ENCODE measurements around the gene GATAD1. TPM values are rescaled to one million over a fixed set of nuclear protein-coding genes. Genes with fewer than 3 reads are reported as not detected.

Gene GATAD1
- total and polyA plus RNA-seq, 2 experiments from 2014 or later, result 10.0 to 20.1 TPM

DNA sequence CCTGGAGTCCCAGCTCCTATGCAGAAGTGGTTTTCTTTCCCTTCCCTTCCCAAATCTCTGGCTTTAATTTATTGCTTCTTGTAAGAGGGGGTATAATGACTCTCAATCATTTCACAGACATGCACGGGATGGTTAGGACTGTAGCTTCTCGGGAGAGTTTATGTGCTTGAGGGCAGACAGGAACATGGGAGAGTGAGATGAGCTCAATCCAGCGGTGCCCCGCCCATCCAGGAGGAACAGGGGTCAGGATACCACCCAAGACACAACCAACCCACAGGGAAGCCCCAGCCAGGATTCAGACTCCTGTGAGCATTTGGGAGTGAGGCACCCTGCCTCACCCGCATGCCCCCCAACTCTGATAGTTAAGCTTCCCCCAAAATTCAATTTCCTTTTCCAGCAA is 33.7 kb upstream of the GATAD1 start:
- peaks cover 14% of the 10 kb centered on the region for H3K27me3 ChIP-seq (replicated peaks; ENCODE audit: insufficient read depth)
- no peaks in the 10 kb centered on the region for H3K9me2 ChIP-seq (ENCODE audit: insufficient read depth)
- DNase-seq, result no peak
- H3K4me1 ChIP-seq (ENCODE audit: insufficient read depth), result no peaks in the 10 kb centered on the region
- no peaks in the 10 kb centered on the region for H3K9me3 ChIP-seq (ENCODE audit: low read depth)
- TF ChIP-seq EZH2 (IDR thresholded peaks at IDR 0.05; ENCODE audit: insufficient read depth, poor library complexity, severe bottlenecking) (no peak), EZH2phosphoT487 (IDR thresholded peaks at IDR 0.05; ENCODE audit: insufficient read depth, low read depth) (no peak)
- H3K4me3 ChIP-seq, result no peak overlapping the region
- H4K20me1 ChIP-seq (ENCODE audit: insufficient read depth), result no peaks in the 10 kb centered on the region
- H2AFZ ChIP-seq, result no peak overlapping the region
- no peaks in the 10 kb centered on the region for H3K36me3 ChIP-seq (ENCODE audit: low read depth)
- no peaks in the 10 kb centered on the region for H3K79me2 ChIP-seq (ENCODE audit: insufficient read depth)
- in situ Hi-C loops (cut with MboI), result no loop called here
- H3F3A ChIP-seq (ENCODE audit: insufficient read depth), result no peaks in the 10 kb centered on the region
- WGBS, 2 experiments (ENCODE audit: low coverage in 1 of 2, low lambda C conversion rate in 2 of 2, missing lambda C conversion rate in 2 of 2), result 41 to 44% methylated on average over 5 of the region's 5 CpGs
- H3K9ac ChIP-seq, result no peak overlapping the region
- H3K27ac ChIP-seq, result no peak overlapping the region
- H3K4me2 ChIP-seq (ENCODE audit: unreplicated experiment), result no peak overlapping the region

DNA sequence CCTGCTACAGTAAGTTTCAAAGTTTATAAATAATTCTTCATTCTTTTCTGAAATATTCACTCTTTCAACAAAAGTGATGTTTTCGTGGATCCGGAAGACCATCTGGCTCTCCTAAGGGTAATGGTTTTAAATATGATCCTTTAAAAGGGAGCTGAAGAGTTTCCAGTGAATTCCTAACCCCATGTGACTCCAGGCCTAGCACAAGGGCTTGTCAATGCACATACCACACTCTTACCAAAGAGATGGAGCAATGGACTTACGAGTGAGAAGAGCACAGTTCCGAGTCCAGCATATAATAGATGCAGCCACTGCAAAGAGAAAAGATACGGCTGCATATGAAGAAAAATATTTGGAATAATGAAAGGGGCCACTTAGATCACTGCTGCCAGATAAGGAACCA is 32.1 kb upstream of the GATAD1 start:
- WGBS, 2 experiments (ENCODE audit: low coverage in 1 of 2, low lambda C conversion rate in 2 of 2, missing lambda C conversion rate in 2 of 2), result 83 to 84% methylated on average over 5 of the region's 5 CpGs
- TF ChIP-seq EZH2 (IDR thresholded peaks at IDR 0.05; ENCODE audit: insufficient read depth, poor library complexity, severe bottlenecking) (no peak), EZH2phosphoT487 (IDR thresholded peaks at IDR 0.05; ENCODE audit: insufficient read depth, low read depth) (no peak)
- no peak for DNase-seq
- no peak overlapping the region for H2AFZ ChIP-seq
- H3K4me2 ChIP-seq (ENCODE audit: unreplicated experiment), result no peak overlapping the region
- H3K79me2 ChIP-seq (ENCODE audit: insufficient read depth), result no peaks in the 10 kb centered on the region
- no peaks in the 10 kb centered on the region for H4K20me1 ChIP-seq (ENCODE audit: insufficient read depth)
- H3K27ac ChIP-seq, result no peak overlapping the region
- H3K9me3 ChIP-seq (ENCODE audit: low read depth), result no peaks in the 10 kb centered on the region
- H3K4me1 ChIP-seq (ENCODE audit: insufficient read depth), result no peaks in the 10 kb centered on the region
- H3F3A ChIP-seq (ENCODE audit: insufficient read depth), result no peaks in the 10 kb centered on the region
- H3K9ac ChIP-seq, result no peak overlapping the region
- no peaks in the 10 kb centered on the region for H3K9me2 ChIP-seq (ENCODE audit: insufficient read depth)
- H3K27me3 ChIP-seq (replicated peaks; ENCODE audit: insufficient read depth), result peaks cover 14% of the 10 kb centered on the region
- in situ Hi-C loops (cut with MboI), result no loop called here
- no peak overlapping the region for H3K4me3 ChIP-seq
- H3K36me3 ChIP-seq (ENCODE audit: low read depth), result no peaks in the 10 kb centered on the region

GRCh38 chr7:92417913-92418312 is 29.4 kb upstream of the GATAD1 start:
- no peak overlapping the region for H3K27ac ChIP-seq
- H3K79me2 ChIP-seq (ENCODE audit: insufficient read depth), result no peaks in the 10 kb centered on the region
- H3F3A ChIP-seq (ENCODE audit: insufficient read depth), result no peaks in the 10 kb centered on the region
- H3K9me2 ChIP-seq (ENCODE audit: insufficient read depth), result no peaks in the 10 kb centered on the region
- no peak for TF ChIP-seq EZH2 (IDR thresholded peaks at IDR 0.05; ENCODE audit: insufficient read depth, poor library complexity, severe bottlenecking)
- TF ChIP-seq EZH2phosphoT487 (IDR thresholded peaks at IDR 0.05; ENCODE audit: insufficient read depth, low read depth), result no peak
- H3K4me3 ChIP-seq, result no peak overlapping the region
- no peak for DNase-seq
- no peak overlapping the region for H3K4me2 ChIP-seq (ENCODE audit: unreplicated experiment)
- no peaks in the 10 kb centered on the region for H3K4me1 ChIP-seq (ENCODE audit: insufficient read depth)
- H3K9ac ChIP-seq, result no peak overlapping the region
- no peaks in the 10 kb centered on the region for H3K9me3 ChIP-seq (ENCODE audit: low read depth)
- H2AFZ ChIP-seq, result no peak overlapping the region
- H3K27me3 ChIP-seq (replicated peaks; ENCODE audit: insufficient read depth), result peaks cover 6% of the 10 kb centered on the region
- WGBS, 2 experiments (ENCODE audit: low coverage in 1 of 2, low lambda C conversion rate in 2 of 2, missing lambda C conversion rate in 2 of 2), result 55 to 60% methylated on average over 4 to 5 of the region's 5 CpGs
- no peaks in the 10 kb centered on the region for H4K20me1 ChIP-seq (ENCODE audit: insufficient read depth)
- H3K36me3 ChIP-seq (ENCODE audit: low read depth), result no peaks in the 10 kb centered on the region
- in situ Hi-C loops (cut with MboI), result no loop called here

GRCh38 chr7:92421676-92422435 is 25.4 kb upstream of the GATAD1 start:
- H3K79me2 ChIP-seq (ENCODE audit: insufficient read depth), result no peaks in the 10 kb centered on the region

More at GRCh38 chr7:92421676-92422435, 25.4 kb upstream of the GATAD1 start:
- H3K4me3 ChIP-seq, result no peak overlapping the region
- H4K20me1 ChIP-seq (ENCODE audit: insufficient read depth), result no peaks in the 10 kb centered on the region
- no peak for DNase-seq
- H3K36me3 ChIP-seq (ENCODE audit: low read depth), result no peaks in the 10 kb centered on the region
- H3K27me3 ChIP-seq (replicated peaks; ENCODE audit: insufficient read depth), result no peaks in the 10 kb centered on the region
- H3K9me2 ChIP-seq (ENCODE audit: insufficient read depth), result no peaks in the 10 kb centered on the region
- WGBS, 2 experiments (ENCODE audit: low coverage in 1 of 2, low lambda C conversion rate in 2 of 2, missing lambda C conversion rate in 2 of 2), result 56 to 57% methylated on average over 5 of the region's 5 CpGs
- no peak overlapping the region for H3K27ac ChIP-seq
- TF ChIP-seq EZH2 (IDR thresholded peaks at IDR 0.05; ENCODE audit: insufficient read depth, poor library complexity, severe bottlenecking), result no peak
- no peaks in the 10 kb centered on the region for H3K4me1 ChIP-seq (ENCODE audit: insufficient read depth)
- no peaks in the 10 kb centered on the region for H3K9me3 ChIP-seq (ENCODE audit: low read depth)
- no peak overlapping the region for H3K9ac ChIP-seq
- in situ Hi-C loops (cut with MboI), result no loop called here
- no peaks in the 10 kb centered on the region for H3F3A ChIP-seq (ENCODE audit: insufficient read depth)
- H3K4me2 ChIP-seq (ENCODE audit: unreplicated experiment), result no peak overlapping the region
- H2AFZ ChIP-seq, result no peak overlapping the region

Measured in GM23248 (cell line).